ENCODE data around the gene SEMA6C. TPM values are rescaled to one million over a fixed set of nuclear protein-coding genes. Genes with fewer than 3 reads are reported as not detected.
A peak's percentile ranks its signal among the peaks of the same experiment; 100 is the strongest.

SEMA6C gene
- total and polyA plus RNA-seq, 8 donors = 3.9 to 31.5 (median 27.3) TPM

DNA sequence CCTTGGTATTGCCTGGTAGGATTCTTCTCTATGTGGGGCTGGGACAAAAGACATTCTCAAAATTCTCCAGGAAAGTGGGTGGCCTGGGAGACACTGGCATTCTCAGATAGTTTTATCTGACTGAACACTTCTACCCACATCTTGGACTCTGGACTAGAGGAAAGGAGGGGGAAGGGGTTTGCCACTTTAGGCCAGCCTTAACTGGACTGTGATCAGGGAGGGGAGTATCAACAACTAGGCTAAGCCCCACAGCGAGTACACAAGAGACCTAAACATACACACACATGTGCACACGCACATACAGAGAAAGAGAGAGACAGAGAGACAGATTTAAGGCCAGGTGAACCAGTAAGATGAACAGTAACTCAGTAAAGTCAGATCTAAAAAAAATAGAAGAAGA, 1.2 kb upstream of the SEMA6C start:
- H3K4me1 ChIP-seq = peaks cover 8 to 30% of the 10 kb centered on the region in 2 donors
- ATAC-seq = no peak
- peaks cover 0 to 17% of the 10 kb centered on the region in 2 donors for H3K27me3 ChIP-seq
- H3K9me3 ChIP-seq = no peaks in the 10 kb centered on the region
- TF ChIP-seq, protein P1, sequence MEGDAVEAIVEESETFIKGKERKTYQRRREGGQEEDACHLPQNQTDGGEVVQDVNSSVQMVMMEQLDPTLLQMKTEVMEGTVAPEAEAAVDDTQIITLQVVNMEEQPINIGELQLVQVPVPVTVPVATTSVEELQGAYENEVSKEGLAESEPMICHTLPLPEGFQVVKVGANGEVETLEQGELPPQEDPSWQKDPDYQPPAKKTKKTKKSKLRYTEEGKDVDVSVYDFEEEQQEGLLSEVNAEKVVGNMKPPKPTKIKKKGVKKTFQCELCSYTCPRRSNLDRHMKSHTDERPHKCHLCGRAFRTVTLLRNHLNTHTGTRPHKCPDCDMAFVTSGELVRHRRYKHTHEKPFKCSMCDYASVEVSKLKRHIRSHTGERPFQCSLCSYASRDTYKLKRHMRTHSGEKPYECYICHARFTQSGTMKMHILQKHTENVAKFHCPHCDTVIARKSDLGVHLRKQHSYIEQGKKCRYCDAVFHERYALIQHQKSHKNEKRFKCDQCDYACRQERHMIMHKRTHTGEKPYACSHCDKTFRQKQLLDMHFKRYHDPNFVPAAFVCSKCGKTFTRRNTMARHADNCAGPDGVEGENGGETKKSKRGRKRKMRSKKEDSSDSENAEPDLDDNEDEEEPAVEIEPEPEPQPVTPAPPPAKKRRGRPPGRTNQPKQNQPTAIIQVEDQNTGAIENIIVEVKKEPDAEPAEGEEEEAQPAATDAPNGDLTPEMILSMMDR (IDR thresholded peaks at IDR 0.05) = no peak
- intact Hi-C loops (cut with DNase I) = no loop called here
- H3K4me3 ChIP-seq = no peak overlapping the region
- DNase-seq = no peak
- no peaks in the 10 kb centered on the region for H3K36me3 ChIP-seq
- peak overlapping the region in 1 of 2 donors; percentile 53 for H3K27ac ChIP-seq

DNA sequence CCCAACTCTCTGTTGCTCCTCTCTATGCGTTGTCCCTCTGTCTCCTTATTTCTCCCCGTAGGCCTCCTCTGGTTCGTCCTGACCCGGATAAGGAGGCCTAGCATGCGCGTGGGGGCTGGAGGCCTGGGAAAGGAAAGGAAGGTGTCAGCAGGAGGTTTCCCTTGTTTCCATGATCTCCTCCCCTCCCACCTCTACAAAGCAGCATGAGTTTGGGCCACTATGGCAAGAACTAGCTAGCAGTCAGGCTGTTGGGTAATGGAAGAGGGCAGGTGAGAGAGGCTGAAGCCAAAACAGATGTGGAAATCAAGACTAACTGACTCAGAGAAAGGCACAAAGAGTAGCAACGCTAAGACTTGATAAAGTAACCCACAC, 687 bp upstream of the SEMA6C start:
- Histone ChIP-seq H3K9me3 (no peaks in the 10 kb centered on the region), H3K27me3 (peaks cover 0 to 17% of the 10 kb centered on the region in 2 donors), H3K4me3 (peak overlapping the region; percentile 79 to 81), H3K27ac (peak overlapping the region; percentile 53 to 64), H3K4me1 (peaks cover 8 to 30% of the 10 kb centered on the region in 2 donors), H3K36me3 (no peaks in the 10 kb centered on the region)
- no peak for DNase-seq
- no peak for ATAC-seq
- TF ChIP-seq, protein P1 (IDR thresholded peaks at IDR 0.05) = no peak
- intact Hi-C loops (cut with DNase I) = no loop called here

DNA sequence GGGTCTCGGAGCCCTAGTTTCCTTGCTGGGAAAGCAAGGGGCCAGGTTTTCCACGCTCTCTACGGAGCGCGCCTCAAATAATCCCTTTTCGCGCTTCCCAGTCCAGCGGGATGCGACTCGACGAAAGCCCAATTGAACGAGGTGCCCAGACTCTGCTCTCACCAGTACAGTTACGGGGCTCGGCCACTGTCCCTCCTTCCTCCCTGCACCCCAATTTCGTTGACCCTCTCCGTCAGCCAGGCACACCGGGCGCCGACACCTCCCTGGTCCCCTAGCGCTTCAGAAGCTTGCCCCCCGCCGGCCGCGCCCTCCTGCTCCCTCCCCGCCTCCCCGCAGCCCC, 389 bp downstream of the SEMA6C start:
- Histone ChIP-seq H3K9me3 (no peaks in the 10 kb centered on the region), H3K4me3 (peak overlapping the region; percentile 79 to 81), H3K4me1 (peaks cover 8 to 30% of the 10 kb centered on the region in 2 donors), H3K27me3 (peaks cover 0 to 17% of the 10 kb centered on the region in 2 donors), H3K27ac (peak overlapping the region in 1 of 2 donors; percentile 53), H3K36me3 (no peaks in the 10 kb centered on the region)
- TF ChIP-seq, protein P1 (IDR thresholded peaks at IDR 0.05) = no peak
- DNase-seq = peak in 1 of 4 donors; percentile 29
- ATAC-seq = peak; percentile 5
- intact Hi-C loops (cut with DNase I) = no loop called here

DNA sequence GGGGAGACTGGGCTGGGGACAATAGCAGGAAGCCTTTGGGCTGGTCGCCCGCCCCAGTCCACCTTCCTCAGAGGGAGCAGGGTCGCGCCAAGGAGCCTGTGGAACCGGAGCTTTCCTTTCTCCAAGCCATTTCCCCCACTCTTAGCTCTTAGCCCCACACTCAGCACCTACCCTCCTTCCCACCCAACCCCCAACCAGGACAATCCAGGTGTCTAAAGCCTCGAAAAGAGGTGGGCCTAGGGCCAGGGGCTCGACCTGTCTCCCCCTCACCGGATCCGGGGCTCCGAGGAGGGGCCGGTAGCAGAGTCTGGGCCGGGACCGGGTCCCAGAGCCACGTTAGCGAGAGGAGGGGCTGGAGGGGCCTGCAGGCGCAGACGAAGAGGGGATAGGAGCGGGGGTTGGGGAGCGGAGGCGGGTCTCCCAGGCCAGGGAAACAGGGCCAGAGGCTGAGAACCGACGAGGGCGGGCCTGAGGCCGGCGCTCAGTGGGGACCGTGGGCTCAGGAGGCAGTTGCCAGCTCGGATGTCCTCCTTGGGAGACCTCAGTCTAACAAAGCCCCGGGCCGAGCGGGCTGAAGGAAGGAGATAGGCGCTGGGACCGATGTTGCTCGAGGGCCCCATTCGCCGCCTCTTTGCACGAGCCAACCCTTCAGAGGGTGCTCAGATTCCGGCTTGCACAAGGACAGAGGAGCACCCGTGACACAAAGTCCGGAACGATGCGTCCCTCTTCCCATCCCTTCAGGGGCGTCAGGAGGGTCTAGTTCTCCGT, 943 bp downstream of the SEMA6C start:
- DNase-seq (peak in 2 of 4 donors; percentile 23 to 35), ATAC-seq (peak; percentile 36)
- intact Hi-C loops (cut with DNase I) = no loop called here
- H3K27ac ChIP-seq = peak overlapping the region in 1 of 2 donors; percentile 53
- peaks cover 0 to 17% of the 10 kb centered on the region in 2 donors for H3K27me3 ChIP-seq
- no peaks in the 10 kb centered on the region for H3K9me3 ChIP-seq
- peak overlapping the region; percentile 79 to 81 for H3K4me3 ChIP-seq
- TF ChIP-seq, protein P1 (IDR thresholded peaks at IDR 0.05) = no peak
- H3K4me1 ChIP-seq = peaks cover 8 to 30% of the 10 kb centered on the region in 2 donors
- H3K36me3 ChIP-seq = no peaks in the 10 kb centered on the region

DNA sequence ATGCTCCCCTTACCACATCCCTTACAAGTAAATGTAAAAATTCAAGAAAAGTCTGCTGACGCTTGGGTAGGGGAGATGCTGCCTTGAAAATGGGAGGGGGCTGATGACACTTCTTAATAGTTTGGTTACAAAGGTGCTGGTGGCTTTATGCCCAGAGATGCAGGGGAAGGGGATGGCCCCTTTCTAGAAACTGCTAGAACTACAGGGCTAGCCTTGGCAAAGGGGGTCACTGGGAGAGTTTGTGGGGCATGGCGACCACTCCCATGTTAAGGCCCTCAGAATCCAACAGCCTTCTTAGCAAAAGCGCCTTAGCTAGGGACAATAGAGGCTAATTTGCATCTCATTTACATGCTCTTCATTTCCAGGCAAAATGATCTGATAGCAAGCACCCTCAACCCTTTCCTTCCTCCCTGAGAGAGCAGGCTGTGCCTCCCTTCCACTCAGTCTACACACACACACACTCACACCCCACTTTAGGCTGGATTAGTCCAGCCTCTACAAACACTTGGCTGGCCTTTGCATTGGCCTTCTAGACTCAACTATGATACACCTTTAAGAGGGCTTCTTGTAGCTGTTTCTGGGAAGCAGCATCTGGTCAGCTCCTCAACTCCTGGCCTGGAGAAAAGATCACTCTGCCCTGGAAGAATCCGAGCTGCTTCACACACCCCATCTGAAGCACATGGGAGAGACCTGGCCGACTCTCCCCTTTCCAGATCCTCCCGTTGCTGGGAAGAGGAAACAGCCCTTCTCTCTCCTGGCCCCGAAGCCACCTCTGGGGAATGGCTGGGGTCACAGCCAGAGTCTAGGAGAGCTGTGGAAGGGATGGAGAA, 1.7 kb downstream of the SEMA6C start:
- DNase-seq = peak in 1 of 4 donors; percentile 50

More for the DNA sequence above, 1.7 kb downstream of the SEMA6C start:
- peaks cover 8 to 30% of the 10 kb centered on the region in 2 donors for H3K4me1 ChIP-seq
- peak; percentile 58 for ATAC-seq
- H3K4me3 ChIP-seq = peak overlapping the region in 1 of 2 donors; percentile 81
- no peaks in the 10 kb centered on the region for H3K36me3 ChIP-seq
- intact Hi-C loops (cut with DNase I) = no loop called here
- TF ChIP-seq, protein P1 (IDR thresholded peaks at IDR 0.05) = no peak
- H3K9me3 ChIP-seq = no peaks in the 10 kb centered on the region
- H3K27ac ChIP-seq = no peak overlapping the region
- peaks cover 0 to 17% of the 10 kb centered on the region in 2 donors for H3K27me3 ChIP-seq

Data from left lung (tissue), 10 donors.